ENCODE data around the gene MYO7B.

MYO7B gene

GRCh38 chr2:127535422-127535901 lies at the start of gene MYO7B:
MYO7B (plus strand) TSS chr2:127535683; CDS start chr2:127559723, 24,040 bp downstream.
- no peak for DNase-seq (ENCODE audit: low spot score)

GRCh38 chr2:127485694-127486071 lies 49.8 kb upstream of the MYO7B start:
- no peak for DNase-seq (ENCODE audit: low spot score)

GRCh38 chr2:127486247-127487058 lies 49.0 kb upstream of the MYO7B start:
- DNase-seq (ENCODE audit: low spot score), result no peak

- no peak for DNase-seq (ENCODE audit: low spot score)
Observed at GRCh38 chr2:127490283-127490682, 45.2 kb upstream of the MYO7B start.

- no peak for DNase-seq (ENCODE audit: low spot score)
Observed at GRCh38 chr2:127498386-127498785, 37.1 kb upstream of the MYO7B start.

- no peak for DNase-seq (ENCODE audit: low spot score)
Observed at GRCh38 chr2:127503491-127503890, 32.0 kb upstream of the MYO7B start.

GRCh38 chr2:127504552-127505430 lies 30.7 kb upstream of the MYO7B start:
- DNase-seq (ENCODE audit: low spot score), result no peak

GRCh38 chr2:127506510-127506909 lies 29.0 kb upstream of the MYO7B start:
- no peak for DNase-seq (ENCODE audit: low spot score)

- DNase-seq (ENCODE audit: low spot score), result no peak
Observed at GRCh38 chr2:127508023-127508630, 27.4 kb upstream of the MYO7B start.

GRCh38 chr2:127508631-127509034 lies 26.9 kb upstream of the MYO7B start:
- DNase-seq (ENCODE audit: low spot score), result peak; percentile 51

GRCh38 chr2:127510073-127510472 lies 25.4 kb upstream of the MYO7B start:
- no peak for DNase-seq (ENCODE audit: low spot score)

- DNase-seq (ENCODE audit: low spot score), result no peak
Observed at GRCh38 chr2:127511090-127511695, 24.3 kb upstream of the MYO7B start.

GRCh38 chr2:127511917-127512316 lies 23.6 kb upstream of the MYO7B start:
- no peak for DNase-seq (ENCODE audit: low spot score)

- no peak for DNase-seq (ENCODE audit: low spot score)
Observed at GRCh38 chr2:127512362-127512761, 23.1 kb upstream of the MYO7B start.

GRCh38 chr2:127514076-127514475 lies 21.4 kb upstream of the MYO7B start:
- no peak for DNase-seq (ENCODE audit: low spot score)

- no peak for DNase-seq (ENCODE audit: low spot score)
Observed at GRCh38 chr2:127514485-127514884, 21.0 kb upstream of the MYO7B start.

GRCh38 chr2:127515383-127515915 lies 20.0 kb upstream of the MYO7B start:
- DNase-seq (ENCODE audit: low spot score), result no peak

GRCh38 chr2:127516041-127516762 lies 19.3 kb upstream of the MYO7B start:
- DNase-seq (ENCODE audit: low spot score), result no peak

GRCh38 chr2:127517465-127517864 lies 18.0 kb upstream of the MYO7B start:
- no peak for DNase-seq (ENCODE audit: low spot score)

GRCh38 chr2:127520424-127520823 lies 15.1 kb upstream of the MYO7B start:
- DNase-seq (ENCODE audit: low spot score), result no peak

Measured in cerebellar cortex (tissue), 1 donor.